Tibial nerve (tissue), 4 donors: ENCODE data around the gene EARS2. TPM values are rescaled to one million over a fixed set of nuclear protein-coding genes. Genes with fewer than 3 reads are reported as not detected.

Experiments
- DNase-seq, 2 donors: peaks; one replicate each; pipeline ENCODE4 v3.0.0-alpha.2; 2019; ENCODE audit warnings: low spot score in 2 of 2
- H3K27ac ChIP-seq, 4 donors: fragments of 200-600 bp; sonication (generic) in 3 of 4; one replicate each; pipeline ENCODE4 v1.5.1; 2017 to 2019; ENCODE audit warnings: mild to moderate bottlenecking in 1 of 4
- H3K27me3 ChIP-seq, 2 donors: fragments of 200-600 bp; sonication (generic) in 1 of 2; one replicate each; pipeline versions ENCODE4 v1.5.1 to v1.6.0; 2017 to 2019
- H3K36me3 ChIP-seq, 3 donors: fragments of 200-600 bp; sonication (generic); one replicate each; pipeline ENCODE4 v1.5.1; 2018 to 2019
- H3K4me1 ChIP-seq, 4 donors: fragments of 200-600 bp; sonication (generic) in 3 of 4; one replicate each; pipeline ENCODE4 v1.5.1; 2017 to 2019
- H3K4me3 ChIP-seq, 4 donors: fragments of 200-600 bp; sonication (generic) in 3 of 4; one replicate each; pipeline ENCODE4 v1.5.1; 2017 to 2019; ENCODE audit warnings: mild to moderate bottlenecking in 1 of 4, moderate library complexity in 1 of 4
- H3K9me3 ChIP-seq, 4 donors: fragments of 200-600 bp; sonication (generic) in 3 of 4; one replicate each; pipeline ENCODE4 v1.5.1; 2017 to 2019
- EP300 ChIP-seq, 2 donors: sonication (generic); formaldehyde crosslinking; IDR thresholded peaks; one replicate each; pipeline ENCODE4 v1.6.1; 2017; ENCODE audit warnings: antibody characterized with exemption in 2 of 2, mild to moderate bottlenecking in 1 of 2
- POLR2A ChIP-seq, 2 donors: fragments of 450-650 bp; IDR thresholded peaks; one replicate each; pipeline ENCODE4 v1.6.1; 2017; ENCODE audit warnings: antibody characterized with exemption in 2 of 2, mild to moderate bottlenecking in 2 of 2, moderate library complexity in 2 of 2
- WGBS, 2 donors: methylation state at CpG; one replicate each; pipeline ENCODE4 v1.1.5; 2018; 5-methylcytosine and 5-hydroxymethylcytosine counted together
- total RNA-seq, 4 donors: library from RNA; depleted of rRNA; stranded (reverse); fragments of >200 nt; gene quantifications; one replicate each; pipeline ENCODE4 v1.1.0, GENCODE V29; 2016
- TF ChIP-seq, protein P1 (sequence below), 5 experiments: fragments of 200-600 bp in 3 of 5; fragments of 450-650 bp in 2 of 5; sonication (generic) in 3 of 5; IDR thresholded peaks; one replicate each; pipeline ENCODE4 v1.5.1; 2016 to 2019; ENCODE audit warnings: antibody characterized with exemption in 5 of 5, mild to moderate bottlenecking in 3 of 5, moderate library complexity in 2 of 5

EARS2 gene
- total RNA-seq, 4 donors from 2014 or later = 42.2 to 70.7 (median 57.1) TPM

DNA sequence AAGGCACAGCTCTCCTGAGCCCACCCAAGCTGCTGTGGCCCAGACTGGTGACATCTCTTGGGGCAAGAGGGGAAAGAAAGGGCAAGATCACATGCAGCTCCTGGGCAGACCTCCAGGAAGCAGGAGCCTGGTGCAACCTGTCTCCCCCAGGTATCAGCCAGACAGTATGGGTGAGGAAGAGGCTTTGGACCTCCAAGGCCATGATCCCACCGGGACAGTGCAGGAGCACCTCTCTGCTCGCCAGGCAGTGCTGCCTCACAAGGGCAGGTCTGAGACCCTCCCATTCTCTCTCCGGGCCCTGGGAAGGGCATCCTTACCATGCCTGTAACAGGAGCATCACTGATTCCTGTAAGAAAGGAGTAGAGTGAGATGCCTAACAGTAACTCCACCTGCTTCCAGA is 78.6 kb downstream of the EARS2 start:
- Histone ChIP-seq H3K36me3 (peaks cover 5 to 100% (median 56%) of the 10 kb centered on the region in 3 donors), H3K4me3 (no peak overlapping the region), H3K27me3 (no peaks in the 10 kb centered on the region), H3K27ac (no peak overlapping the region), H3K9me3 (no peaks in the 10 kb centered on the region), H3K4me1 (no peaks in the 10 kb centered on the region)
- WGBS, 2 donors = 94 to 96% methylated on average over 2 to 3 of the region's 3 CpGs
- no peak for DNase-seq
- TF ChIP-seq, protein P1, sequence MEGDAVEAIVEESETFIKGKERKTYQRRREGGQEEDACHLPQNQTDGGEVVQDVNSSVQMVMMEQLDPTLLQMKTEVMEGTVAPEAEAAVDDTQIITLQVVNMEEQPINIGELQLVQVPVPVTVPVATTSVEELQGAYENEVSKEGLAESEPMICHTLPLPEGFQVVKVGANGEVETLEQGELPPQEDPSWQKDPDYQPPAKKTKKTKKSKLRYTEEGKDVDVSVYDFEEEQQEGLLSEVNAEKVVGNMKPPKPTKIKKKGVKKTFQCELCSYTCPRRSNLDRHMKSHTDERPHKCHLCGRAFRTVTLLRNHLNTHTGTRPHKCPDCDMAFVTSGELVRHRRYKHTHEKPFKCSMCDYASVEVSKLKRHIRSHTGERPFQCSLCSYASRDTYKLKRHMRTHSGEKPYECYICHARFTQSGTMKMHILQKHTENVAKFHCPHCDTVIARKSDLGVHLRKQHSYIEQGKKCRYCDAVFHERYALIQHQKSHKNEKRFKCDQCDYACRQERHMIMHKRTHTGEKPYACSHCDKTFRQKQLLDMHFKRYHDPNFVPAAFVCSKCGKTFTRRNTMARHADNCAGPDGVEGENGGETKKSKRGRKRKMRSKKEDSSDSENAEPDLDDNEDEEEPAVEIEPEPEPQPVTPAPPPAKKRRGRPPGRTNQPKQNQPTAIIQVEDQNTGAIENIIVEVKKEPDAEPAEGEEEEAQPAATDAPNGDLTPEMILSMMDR (IDR thresholded peaks at IDR 0.05) = no peak
- TF ChIP-seq EP300 (IDR thresholded peaks at IDR 0.05) = no peak
- TF ChIP-seq POLR2A (IDR thresholded peaks at IDR 0.05) = no peak

DNA sequence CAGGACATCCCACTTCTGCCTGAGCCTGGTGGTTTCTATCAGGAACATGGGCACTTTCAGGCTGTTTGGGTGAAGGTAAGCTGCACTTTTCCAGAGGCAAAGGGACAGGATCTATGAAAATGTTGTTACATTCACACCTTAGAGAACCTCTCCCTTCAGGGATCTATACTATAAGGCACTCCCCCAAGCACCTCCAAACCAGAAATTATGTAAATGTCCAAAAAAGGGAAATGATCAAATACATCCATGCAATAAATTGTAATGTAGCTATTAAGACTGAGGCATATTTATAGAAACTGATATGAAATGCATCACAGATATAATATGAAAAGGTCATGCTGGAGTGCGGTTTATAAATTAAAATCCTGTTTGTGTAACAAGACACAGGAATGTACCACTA is 80.9 kb downstream of the EARS2 start:
- H3K27me3 ChIP-seq = no peaks in the 10 kb centered on the region
- WGBS, 2 donors = 98% methylated on average over 1 of the region's 1 CpG
- TF ChIP-seq EP300 (IDR thresholded peaks at IDR 0.05) = no peak
- TF ChIP-seq POLR2A (IDR thresholded peaks at IDR 0.05) = no peak
- TF ChIP-seq, protein P1 (IDR thresholded peaks at IDR 0.05) = no peak
- H3K4me1 ChIP-seq = no peaks in the 10 kb centered on the region
- peaks cover 3 to 92% (median 46%) of the 10 kb centered on the region in 3 donors for H3K36me3 ChIP-seq
- no peaks in the 10 kb centered on the region for H3K9me3 ChIP-seq
- no peak overlapping the region for H3K4me3 ChIP-seq
- no peak for DNase-seq
- H3K27ac ChIP-seq = no peak overlapping the region

Other genes with a start within 250 kb of the EARS2 start
- gene COG7, start 104.2 kb downstream of the EARS2 start, total RNA-seq = 10 to 100 TPM; 21.6 to 35.7 (median 24.8) TPM
- 10 to 100 TPM; 29.9 to 40.6 (median 36.8) TPM for gene GGA2, start 46.9 kb downstream of the EARS2 start, total RNA-seq
- gene UBFD1, start 377 bp upstream of the EARS2 start, total RNA-seq = 100 to 1,000 TPM in 1 of 4 donors, 10 to 100 TPM in 3; 70.5 to 110 (median 76.5) TPM
- gene NDUFAB1, start 39.0 kb upstream of the EARS2 start, total RNA-seq = 10 to 100 TPM; 43.7 to 87.8 (median 67.1) TPM
- 10 to 100 TPM in 3 of 4 donors, 1 to 10 TPM in 1; 9.6 to 19.0 (median 10.7) TPM for gene PALB2, start 84.0 kb upstream of the EARS2 start, total RNA-seq
- 10 to 100 TPM; 23.1 to 28.8 (median 27.3) TPM for gene DCTN5, start 84.1 kb upstream of the EARS2 start, total RNA-seq
- 1 to 10 TPM in 3 of 4 donors, under 1 TPM in 1; 0.59 to 9.6 (median 2.1) TPM for gene PLK1, start 121.5 kb upstream of the EARS2 start, total RNA-seq
- not detected for gene ERN2, start 155.9 kb upstream of the EARS2 start, total RNA-seq
- gene CHP2, start 197.7 kb upstream of the EARS2 start, total RNA-seq = 10 to 100 TPM in 2 of 4 donors, 1 to 10 TPM in 2; 1.8 to 15.5 (median 7.5) TPM